Measurements from ENCODE around the gene LPP. TPM values are rescaled to one million over a fixed set of nuclear protein-coding genes. Genes with fewer than 3 reads are reported as not detected.

Gene LPP
- total RNA-seq, 2 donors from 2014 or later, result 170 to 246 TPM

DNA sequence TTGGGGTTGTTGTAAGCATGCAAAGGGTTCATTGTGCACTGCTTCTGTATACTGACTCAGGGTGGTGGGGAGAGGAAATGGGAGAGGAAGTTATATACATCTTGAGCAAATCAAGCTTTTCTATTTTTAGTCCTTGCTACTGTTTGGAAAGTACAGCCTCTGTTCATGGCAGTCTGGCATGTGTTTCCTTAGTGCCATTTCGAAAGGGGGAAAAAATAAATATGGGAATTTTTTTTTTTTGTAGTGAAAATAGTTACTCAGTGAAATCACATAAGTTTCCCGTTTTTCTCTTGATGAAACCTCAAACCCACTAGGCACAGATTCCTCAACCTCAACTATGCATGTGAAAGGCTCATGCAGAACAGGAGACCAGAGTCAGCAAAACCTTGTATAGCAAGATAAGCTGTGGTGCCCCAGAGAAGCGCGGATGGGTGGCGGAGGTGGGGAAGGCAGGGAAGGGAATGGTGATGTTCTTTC is 353.3 kb downstream of the LPP start:
- TF ChIP-seq, protein P1, sequence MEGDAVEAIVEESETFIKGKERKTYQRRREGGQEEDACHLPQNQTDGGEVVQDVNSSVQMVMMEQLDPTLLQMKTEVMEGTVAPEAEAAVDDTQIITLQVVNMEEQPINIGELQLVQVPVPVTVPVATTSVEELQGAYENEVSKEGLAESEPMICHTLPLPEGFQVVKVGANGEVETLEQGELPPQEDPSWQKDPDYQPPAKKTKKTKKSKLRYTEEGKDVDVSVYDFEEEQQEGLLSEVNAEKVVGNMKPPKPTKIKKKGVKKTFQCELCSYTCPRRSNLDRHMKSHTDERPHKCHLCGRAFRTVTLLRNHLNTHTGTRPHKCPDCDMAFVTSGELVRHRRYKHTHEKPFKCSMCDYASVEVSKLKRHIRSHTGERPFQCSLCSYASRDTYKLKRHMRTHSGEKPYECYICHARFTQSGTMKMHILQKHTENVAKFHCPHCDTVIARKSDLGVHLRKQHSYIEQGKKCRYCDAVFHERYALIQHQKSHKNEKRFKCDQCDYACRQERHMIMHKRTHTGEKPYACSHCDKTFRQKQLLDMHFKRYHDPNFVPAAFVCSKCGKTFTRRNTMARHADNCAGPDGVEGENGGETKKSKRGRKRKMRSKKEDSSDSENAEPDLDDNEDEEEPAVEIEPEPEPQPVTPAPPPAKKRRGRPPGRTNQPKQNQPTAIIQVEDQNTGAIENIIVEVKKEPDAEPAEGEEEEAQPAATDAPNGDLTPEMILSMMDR (IDR thresholded peaks at IDR 0.05), result no peak
- no peak overlapping the region for H3K4me3 ChIP-seq
- no peaks in the 10 kb centered on the region for H3K27me3 ChIP-seq
- H3K27ac ChIP-seq, result no peak overlapping the region
- DNase-seq, result no peak
- no peaks in the 10 kb centered on the region for H3K36me3 ChIP-seq
- no peaks in the 10 kb centered on the region for H3K9me3 ChIP-seq
- H3K9ac ChIP-seq (ENCODE audit: low read depth in 2 of 2, low read length in 2 of 2), result no peak overlapping the region
- intact Hi-C loops (cut with DNase I), result no loop called here
- no peaks in the 10 kb centered on the region for H3K4me1 ChIP-seq

DNA sequence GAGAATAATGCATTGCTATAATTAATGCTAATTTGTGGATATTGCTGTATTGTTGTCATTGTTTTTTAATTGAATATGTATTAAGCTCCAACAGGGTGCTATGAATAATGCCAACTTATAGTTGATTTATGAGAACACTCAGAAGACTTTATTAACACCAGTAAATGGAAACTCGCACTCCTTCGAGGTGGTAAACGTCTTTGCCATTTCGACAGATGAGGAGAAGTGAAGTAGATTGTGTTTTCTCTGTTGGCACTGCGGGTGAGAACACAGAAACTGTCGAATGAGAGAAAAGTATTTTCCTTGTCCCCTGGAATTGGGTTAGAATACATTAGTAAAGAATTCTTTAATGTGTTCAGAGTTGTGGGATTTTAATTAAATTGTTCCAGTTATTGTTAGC is 354.5 kb downstream of the LPP start:
- intact Hi-C loops (cut with DNase I), result no loop called here
- no peak overlapping the region for H3K4me3 ChIP-seq
- H3K9ac ChIP-seq (ENCODE audit: low read depth in 2 of 2, low read length in 2 of 2), result no peak overlapping the region
- no peak overlapping the region for H3K27ac ChIP-seq
- no peaks in the 10 kb centered on the region for H3K36me3 ChIP-seq
- no peaks in the 10 kb centered on the region for H3K9me3 ChIP-seq
- no peaks in the 10 kb centered on the region for H3K27me3 ChIP-seq
- DNase-seq, result no peak
- H3K4me1 ChIP-seq, result no peaks in the 10 kb centered on the region
- TF ChIP-seq, protein P1 (IDR thresholded peaks at IDR 0.05), result no peak

DNA sequence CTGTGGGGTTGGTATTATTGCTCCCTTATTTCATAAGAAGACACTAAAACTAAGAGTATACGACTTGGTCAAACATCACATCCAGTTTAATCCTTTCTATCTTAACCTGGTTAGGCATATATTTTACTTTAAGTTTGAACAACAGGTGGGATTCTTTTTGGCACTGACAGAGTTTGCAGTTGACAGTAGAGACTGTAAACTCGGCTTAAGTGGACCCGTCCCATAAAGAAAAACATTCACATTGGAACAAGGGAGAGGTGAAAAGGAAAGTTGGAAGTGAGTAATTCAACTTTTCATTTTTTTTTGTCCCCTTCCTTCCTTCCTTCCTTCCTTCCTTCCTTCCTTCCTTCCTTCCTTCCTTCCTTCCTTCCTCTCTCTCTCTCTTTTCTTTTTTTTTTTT is 355.4 kb downstream of the LPP start:
- H3K27me3 ChIP-seq, result no peaks in the 10 kb centered on the region
- no peaks in the 10 kb centered on the region for H3K36me3 ChIP-seq
- no peak overlapping the region for H3K4me3 ChIP-seq
- no peak overlapping the region for H3K27ac ChIP-seq
- no peaks in the 10 kb centered on the region for H3K4me1 ChIP-seq
- H3K9ac ChIP-seq (ENCODE audit: low read depth in 2 of 2, low read length in 2 of 2), result no peak overlapping the region
- intact Hi-C loops (cut with DNase I), result no loop called here
- H3K9me3 ChIP-seq, result no peaks in the 10 kb centered on the region
- TF ChIP-seq, protein P1 (IDR thresholded peaks at IDR 0.05), result no peak
- no peak for DNase-seq

DNA sequence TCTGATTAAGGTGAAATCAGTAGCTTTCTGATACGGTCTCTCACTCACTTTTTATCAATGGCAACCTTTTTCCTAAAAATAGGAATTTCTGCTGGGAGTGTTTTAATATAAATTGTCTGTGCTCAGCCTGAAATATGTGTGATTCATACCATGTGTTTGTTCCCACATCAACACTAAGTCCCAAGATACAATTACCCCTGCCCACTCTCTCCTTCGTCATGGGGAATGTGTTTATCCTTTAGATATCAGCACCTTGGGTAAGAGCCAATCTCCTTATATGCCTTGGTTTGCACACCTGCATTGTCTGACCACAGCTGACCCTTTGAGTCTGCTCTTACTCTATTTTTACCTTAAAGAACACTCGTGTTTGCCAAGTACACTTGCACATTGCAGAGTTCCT is 356.4 kb downstream of the LPP start:
- intact Hi-C loops (cut with DNase I), result no loop called here
- no peaks in the 10 kb centered on the region for H3K9me3 ChIP-seq

DNA sequence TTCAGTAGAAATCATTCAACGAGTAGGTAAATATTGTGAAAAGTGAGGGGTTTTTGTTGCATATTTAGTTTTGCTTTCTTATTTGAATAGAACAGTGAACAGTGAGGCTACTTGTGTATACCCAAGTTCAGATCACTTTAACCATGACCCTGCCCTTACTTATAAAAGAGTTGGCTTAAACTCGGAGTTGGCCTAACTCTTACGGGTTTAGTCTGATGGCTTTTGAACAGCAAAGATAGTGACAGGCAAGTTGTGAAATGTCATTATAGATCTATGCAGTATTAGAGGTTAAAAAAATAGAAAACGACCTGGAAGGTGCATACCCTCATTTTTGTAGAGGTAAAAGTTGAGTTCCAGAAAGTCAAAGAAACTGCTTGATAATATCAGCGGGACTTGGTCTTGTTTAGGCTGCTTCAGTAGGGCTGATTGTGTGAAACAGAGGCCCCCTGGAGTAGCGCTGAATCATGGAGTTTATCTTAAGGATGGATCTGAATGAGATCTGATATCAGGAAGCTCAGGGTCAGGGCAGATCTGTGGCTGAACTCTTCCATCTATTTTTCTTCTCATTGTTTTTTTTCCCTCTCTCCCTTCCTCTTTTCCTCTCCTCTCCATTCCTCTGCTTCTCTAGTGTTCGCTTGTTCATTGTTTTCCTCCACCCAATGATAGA is 359.8 kb downstream of the LPP start:
- TF ChIP-seq, protein P1 (IDR thresholded peaks at IDR 0.05), result no peak
- Histone ChIP-seq H3K27me3 (no peaks in the 10 kb centered on the region), H3K9ac (ENCODE audit: low read depth in 2 of 2, low read length in 2 of 2) (no peak overlapping the region), H3K27ac (no peak overlapping the region), H3K4me3 (no peak overlapping the region), H3K9me3 (no peaks in the 10 kb centered on the region), H3K4me1 (no peaks in the 10 kb centered on the region), H3K36me3 (no peaks in the 10 kb centered on the region)
- no peak for DNase-seq
- intact Hi-C loops (cut with DNase I), result no loop called here

More for the DNA sequence above, 356.4 kb downstream of the LPP start:
- no peak for DNase-seq
- no peaks in the 10 kb centered on the region for H3K4me1 ChIP-seq
- H3K4me3 ChIP-seq, result no peak overlapping the region
- H3K27me3 ChIP-seq, result no peaks in the 10 kb centered on the region
- no peaks in the 10 kb centered on the region for H3K36me3 ChIP-seq
- H3K27ac ChIP-seq, result no peak overlapping the region
- TF ChIP-seq, protein P1 (IDR thresholded peaks at IDR 0.05), result no peak
- no peak overlapping the region for H3K9ac ChIP-seq (ENCODE audit: low read depth in 2 of 2, low read length in 2 of 2)

Measured in colonic mucosa (tissue), 4 donors.